Calu3 (cell line): ENCODE results near the gene DNM1L. TPM values are rescaled to one million over a fixed set of nuclear protein-coding genes. Genes with fewer than 3 reads are reported as not detected.

Experiments
- BruUV-seq: library from RNA; stranded (reverse); fragments of 400-500 nt; replicated peaks from 2 replicates; lab custom pipeline; 2021; lab: Mats Ljungman, UMichigan
- CTCF ChIA-PET: fragments of 300-600 bp; sonication (Branson Sonifier 250); formaldehyde crosslinking; loops from one replicate; lab custom pipeline; 2022; ENCODE audit warnings: antibody characterized with exemption; lab: Charles Lee
- DNase-seq: peaks from one replicate; pipeline ENCODE4 v3.0.0; 2022
- H3K27ac Mint-ChIP-seq: one replicate; pipeline ENCODE4 v1.8.0; 2022; ENCODE audit warnings: mixed read lengths; ENCODE audit not compliant: unreplicated experiment
- H3K27me3 Mint-ChIP-seq: one replicate; pipeline ENCODE4 v1.8.0; 2022; ENCODE audit warnings: mixed read lengths; ENCODE audit not compliant: unreplicated experiment
- H3K36me3 Mint-ChIP-seq: one replicate; pipeline ENCODE4 v1.8.0; 2022; ENCODE audit warnings: mild to moderate bottlenecking, moderate library complexity, mixed read lengths; ENCODE audit not compliant: insufficient read depth, unreplicated experiment
- H3K4me1 Mint-ChIP-seq: one replicate; pipeline ENCODE4 v1.8.0; 2022; ENCODE audit warnings: mild to moderate bottlenecking, low read depth, mixed read lengths; ENCODE audit not compliant: unreplicated experiment
- H3K4me3 Mint-ChIP-seq: one replicate; pipeline ENCODE4 v1.8.0; 2022; ENCODE audit warnings: mild to moderate bottlenecking, low read depth, moderate library complexity, mixed read lengths; ENCODE audit not compliant: unreplicated experiment
- H3K9me3 Mint-ChIP-seq: one replicate; pipeline ENCODE4 v1.8.0; 2022; ENCODE audit warnings: low read depth, mixed read lengths; ENCODE audit not compliant: unreplicated experiment
- intact Hi-C: fragments of 100-400 bp; cut with micrococcal nuclease; formaldehyde crosslinking; loops from one replicate; pipeline ENCODE4 v1.10.0; 2022; ENCODE audit not compliant: unreplicated experiment
- total RNA-seq: library from RNA; stranded (reverse); gene quantifications from 2 replicates; pipeline ENCODE4 v1.2.3, GENCODE V29; 2022
- TF ChIP-seq, protein P1 (sequence below): fragments of 200-600 bp; IDR thresholded peaks from one replicate; pipeline ENCODE4 v1.8.0; 2022; ENCODE audit warnings: antibody characterized with exemption; ENCODE audit not compliant: unreplicated experiment

The DNM1L gene
- total RNA-seq, 1 experiment from 2014 or later: 77.3 TPM

DNA sequence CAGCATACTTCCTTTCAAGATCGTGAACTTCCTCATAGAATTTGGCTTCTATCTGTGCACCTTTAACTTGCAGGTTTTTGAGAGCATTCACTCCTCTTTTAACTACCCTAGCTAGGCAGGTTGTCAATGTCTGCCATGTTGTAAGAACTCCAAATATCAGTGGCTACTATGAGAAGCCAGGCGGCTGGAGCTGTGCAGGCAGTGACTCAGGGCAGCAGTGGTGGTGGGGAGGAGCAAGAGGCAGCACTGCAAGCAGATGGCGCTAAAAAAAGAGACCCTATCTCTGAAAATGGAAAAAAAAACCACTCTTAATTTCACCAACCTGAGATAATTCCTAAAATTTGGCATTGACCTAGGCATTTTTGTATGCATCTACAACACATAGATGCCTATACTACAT lies 48.1 kb downstream of the DNM1L start:
- Mint-ChIP-seq H3K36me3 (peaks cover 30% of the 10 kb centered on the region), H3K9me3 (no peaks in the 10 kb centered on the region), H3K27ac (no peak overlapping the region), H3K27me3 (no peaks in the 10 kb centered on the region), H3K4me3 (no peak overlapping the region), H3K4me1 (no peaks in the 10 kb centered on the region)
- intact Hi-C loops: no loop called here
- CTCF ChIA-PET: no interaction called here
- BruUV-seq: no TSS peak
- TF ChIP-seq, protein P1, sequence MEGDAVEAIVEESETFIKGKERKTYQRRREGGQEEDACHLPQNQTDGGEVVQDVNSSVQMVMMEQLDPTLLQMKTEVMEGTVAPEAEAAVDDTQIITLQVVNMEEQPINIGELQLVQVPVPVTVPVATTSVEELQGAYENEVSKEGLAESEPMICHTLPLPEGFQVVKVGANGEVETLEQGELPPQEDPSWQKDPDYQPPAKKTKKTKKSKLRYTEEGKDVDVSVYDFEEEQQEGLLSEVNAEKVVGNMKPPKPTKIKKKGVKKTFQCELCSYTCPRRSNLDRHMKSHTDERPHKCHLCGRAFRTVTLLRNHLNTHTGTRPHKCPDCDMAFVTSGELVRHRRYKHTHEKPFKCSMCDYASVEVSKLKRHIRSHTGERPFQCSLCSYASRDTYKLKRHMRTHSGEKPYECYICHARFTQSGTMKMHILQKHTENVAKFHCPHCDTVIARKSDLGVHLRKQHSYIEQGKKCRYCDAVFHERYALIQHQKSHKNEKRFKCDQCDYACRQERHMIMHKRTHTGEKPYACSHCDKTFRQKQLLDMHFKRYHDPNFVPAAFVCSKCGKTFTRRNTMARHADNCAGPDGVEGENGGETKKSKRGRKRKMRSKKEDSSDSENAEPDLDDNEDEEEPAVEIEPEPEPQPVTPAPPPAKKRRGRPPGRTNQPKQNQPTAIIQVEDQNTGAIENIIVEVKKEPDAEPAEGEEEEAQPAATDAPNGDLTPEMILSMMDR: no peak
- no peak for DNase-seq

DNA sequence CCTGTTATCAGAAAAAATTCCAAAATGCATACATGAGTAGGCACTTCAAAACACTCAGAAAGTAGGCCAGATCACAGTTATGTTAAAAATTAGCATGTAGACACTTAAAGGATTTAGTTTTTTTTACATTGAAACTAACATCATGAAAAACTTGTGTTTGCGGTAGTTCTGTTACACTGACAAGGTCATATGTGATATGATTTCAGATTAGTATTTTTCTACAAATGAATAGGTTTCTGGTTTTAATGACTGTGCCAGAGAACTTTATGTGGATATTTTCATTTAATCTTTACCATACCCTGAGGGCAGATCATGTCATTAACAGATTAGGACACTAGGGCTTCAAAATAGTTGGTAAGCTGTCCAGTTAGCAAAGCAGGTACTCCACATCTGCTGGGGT lies 55.9 kb downstream of the DNM1L start:
- no TSS peak for BruUV-seq
- Mint-ChIP-seq H3K4me1 (no peaks in the 10 kb centered on the region), H3K9me3 (no peaks in the 10 kb centered on the region), H3K27me3 (no peaks in the 10 kb centered on the region), H3K27ac (no peak overlapping the region), H3K36me3 (peaks cover 33% of the 10 kb centered on the region), H3K4me3 (no peak overlapping the region)
- TF ChIP-seq, protein P1: no peak
- CTCF ChIA-PET: no interaction called here
- intact Hi-C loops: loop anchor here (5.0 kb wide), 1 partner anchor 368 kb away; no protein-coding TSS in a partner anchor
- no peak for DNase-seq

DNA sequence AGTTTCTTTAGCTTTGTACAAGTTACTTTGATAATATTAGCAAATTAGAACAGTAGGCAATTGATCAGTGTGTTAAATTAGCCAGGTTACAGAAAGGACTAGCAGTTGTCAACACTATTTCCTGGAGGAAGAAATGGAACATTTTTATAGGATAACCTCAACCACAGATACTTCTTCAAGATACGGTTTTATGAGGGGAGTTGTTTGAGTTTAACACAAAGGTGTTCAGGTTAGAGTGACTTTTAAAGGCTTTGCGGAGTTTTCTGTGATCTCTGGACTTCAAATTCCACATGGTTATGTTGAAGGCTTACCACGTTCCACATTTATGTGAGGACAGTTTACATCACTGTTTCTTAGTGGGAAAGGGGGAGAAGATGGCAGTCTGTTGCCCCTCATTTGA lies 57.3 kb downstream of the DNM1L start:
- TF ChIP-seq, protein P1: no peak
- Mint-ChIP-seq H3K27me3 (no peaks in the 10 kb centered on the region), H3K9me3 (no peaks in the 10 kb centered on the region)

DNA sequence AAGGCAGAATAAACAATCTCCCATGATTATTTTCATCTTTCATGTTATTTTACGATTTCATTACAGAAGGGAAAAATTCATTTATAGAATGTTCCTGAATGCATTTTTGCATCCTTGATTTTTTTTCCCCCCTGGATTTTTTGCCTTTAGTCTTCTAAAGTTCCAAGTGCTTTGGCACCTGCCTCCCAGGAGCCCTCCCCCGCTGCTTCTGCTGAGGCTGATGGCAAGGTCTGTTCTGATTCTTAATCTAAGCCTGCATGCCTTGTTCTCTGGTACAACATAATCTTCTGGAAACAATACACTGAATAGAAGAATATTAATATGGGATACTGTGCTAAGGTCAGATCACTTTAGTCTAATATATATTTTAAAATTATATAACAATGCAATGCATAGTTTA lies 58.6 kb downstream of the DNM1L start:
- no peak overlapping the region for H3K4me3 Mint-ChIP-seq
- intact Hi-C loops: loop anchor here (5.0 kb wide), 1 partner anchor 370 kb away; no protein-coding TSS in a partner anchor
- H3K27ac Mint-ChIP-seq: no peak overlapping the region
- no peaks in the 10 kb centered on the region for H3K27me3 Mint-ChIP-seq
- H3K4me1 Mint-ChIP-seq: no peaks in the 10 kb centered on the region
- BruUV-seq: no TSS peak
- CTCF ChIA-PET: no interaction called here
- TF ChIP-seq, protein P1: no peak
- DNase-seq: no peak
- H3K9me3 Mint-ChIP-seq: no peaks in the 10 kb centered on the region
- H3K36me3 Mint-ChIP-seq: peaks cover 31% of the 10 kb centered on the region

More for the DNA sequence above, 57.3 kb downstream of the DNM1L start:
- no peak overlapping the region for H3K4me3 Mint-ChIP-seq
- intact Hi-C loops: loop anchor here (5.0 kb wide), 1 partner anchor 369 kb away; no protein-coding TSS in a partner anchor
- H3K27ac Mint-ChIP-seq: no peak overlapping the region
- H3K4me1 Mint-ChIP-seq: no peaks in the 10 kb centered on the region
- CTCF ChIA-PET: no interaction called here
- BruUV-seq: no TSS peak
- no peak for DNase-seq
- peaks cover 40% of the 10 kb centered on the region for H3K36me3 Mint-ChIP-seq
